Fibroblast of lung (primary cell): ENCODE measurements around the gene BTNL3.

Experiments
- CTCF ChIP-seq, 2 donors: IDR thresholded peaks in 1 of 2; conservative IDR thresholded peaks in 1 of 2; 1 replicate in 1 of 2; 2 replicates in 1 of 2; pipeline ENCODE4 v1.5.1; 2011 to 2012; ENCODE audit warnings: low read length in 2 of 2, control low read depth in 1 of 2, inconsistent platforms in 1 of 2, low read depth in 1 of 2, mild to moderate bottlenecking in 1 of 2
- EZH2 ChIP-seq: IDR thresholded peaks from 2 replicates; pipeline ENCODE4 v1.5.1; 2012; ENCODE audit warnings: low read length, control low read depth, mild to moderate bottlenecking; ENCODE audit errors: missing control alignments

DNA sequence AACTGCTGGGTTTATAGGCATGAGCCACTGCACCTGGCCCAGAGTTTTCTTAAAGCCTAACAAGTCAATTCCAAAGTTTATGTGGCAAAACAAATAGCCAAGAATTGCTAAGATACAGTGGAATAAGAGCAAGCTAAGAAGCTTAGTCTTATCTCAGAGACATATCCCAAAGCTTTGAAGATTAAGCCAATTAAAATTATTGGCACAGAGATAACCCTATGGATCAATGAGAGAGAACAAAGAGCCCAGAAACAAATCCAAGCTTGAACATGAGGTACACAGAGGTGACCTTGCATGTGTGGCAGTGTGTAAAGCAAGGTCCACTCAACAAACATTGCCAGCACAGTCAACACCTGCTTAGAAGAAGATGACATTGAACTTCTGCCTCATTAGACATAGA is 13.3 kb downstream of the BTNL3 start:
- TF ChIP-seq CTCF (conservative IDR thresholded peaks at IDR 0.05 in 1 of 2, IDR thresholded peaks at IDR 0.05 in 1 of 2; ENCODE audit: low read depth in 1 of 2, low read length in 2 of 2) (no peak), EZH2 (no peak)
